MM.1S (cell line): ENCODE measurements around the gene CPT1A.

Experiments
- DNase-seq: peaks from one replicate; pipeline ENCODE4 v3.0.0-alpha.2; 2015
- H2AFZ ChIP-seq: fragments of 300-600 bp; sonication (generic); 2 replicates; pipeline ENCODE4 v1.6.0; 2016; ENCODE audit warnings: antibody characterized with exemption, low read length
- H3F3A ChIP-seq: fragments of 300-600 bp; sonication (generic); 2 replicates; pipeline ENCODE4 v1.6.1; 2016; ENCODE audit warnings: mild to moderate bottlenecking, antibody characterized with exemption, low read length, moderate library complexity, mixed read lengths; ENCODE audit not compliant: insufficient read depth
- H3K27ac ChIP-seq: fragments of 300-600 bp; sonication (generic); 2 replicates; pipeline ENCODE4 v1.5.1; 2016; ENCODE audit warnings: mild to moderate bottlenecking, low read length
- H3K27me3 ChIP-seq: fragments of 300-600 bp; sonication (generic); replicated peaks from 2 replicates; pipeline ENCODE4 v1.6.0; 2016; ENCODE audit warnings: low read length; ENCODE audit not compliant: insufficient read depth
- H3K36me3 ChIP-seq: fragments of 300-600 bp; sonication (generic); replicated peaks from 2 replicates; pipeline ENCODE4 v1.6.1; 2016; ENCODE audit warnings: mild to moderate bottlenecking, low read length, mixed read lengths; ENCODE audit not compliant: insufficient read depth
- H3K4me1 ChIP-seq: fragments of 300-600 bp; sonication (generic); 2 replicates; pipeline ENCODE4 v1.6.1; 2016; ENCODE audit warnings: low read length, mixed read lengths
- H3K4me2 ChIP-seq: fragments of 300-600 bp; sonication (generic); 2 replicates; pipeline ENCODE4 v1.6.0; 2016; ENCODE audit warnings: low read depth, low read length
- H3K4me3 ChIP-seq: fragments of 300-600 bp; sonication (generic); 2 replicates; pipeline ENCODE4 v1.5.1; 2016; ENCODE audit warnings: low read length, mixed read lengths
- H3K79me2 ChIP-seq: fragments of 300-600 bp; sonication (generic); 2 replicates; pipeline ENCODE4 v1.6.1; 2016; ENCODE audit warnings: mixed run types, low read length, mixed read lengths
- H3K9ac ChIP-seq: fragments of 300-600 bp; sonication (generic); 2 replicates; pipeline ENCODE4 v1.6.1; 2016; ENCODE audit warnings: low read length, mixed read lengths
- H3K9me2 ChIP-seq: fragments of 300-600 bp; sonication (generic); replicated peaks from 2 replicates; pipeline ENCODE4 v1.6.1; 2016; ENCODE audit warnings: mild to moderate bottlenecking, low read length, mixed read lengths; ENCODE audit not compliant: insufficient read depth
- H3K9me3 ChIP-seq: fragments of 300-600 bp; sonication (generic); replicated peaks from 2 replicates; pipeline ENCODE4 v1.6.1; 2016; ENCODE audit warnings: mild to moderate bottlenecking, low read length, mixed read lengths; ENCODE audit not compliant: insufficient read depth
- H4K20me1 ChIP-seq: fragments of 300-600 bp; sonication (generic); 2 replicates; pipeline ENCODE4 v1.6.1; 2016; ENCODE audit warnings: mild to moderate bottlenecking, low read length, moderate library complexity, mixed read lengths; ENCODE audit not compliant: insufficient read depth
- CTCF ChIP-seq: fragments of 300-600 bp; sonication (generic); IDR thresholded peaks from 2 replicates; pipeline ENCODE4 v1.5.1; 2016; ENCODE audit warnings: antibody characterized with exemption, low read length, mixed read lengths
- EZH2 ChIP-seq: fragments of 300-600 bp; sonication (generic); optimal IDR thresholded peaks from 2 replicates; pipeline ENCODE3; 2017; ENCODE audit warnings: low read depth, mild to moderate bottlenecking, antibody characterized with exemption, low read length, mixed read lengths
- EZH2phosphoT487 ChIP-seq: fragments of 300-600 bp; sonication (generic); IDR thresholded peaks from 2 replicates; pipeline ENCODE4 v1.6.1; 2018; ENCODE audit warnings: antibody characterized with exemption, low read length

Gene CPT1A

GRCh38 chr11:68783216-68783821 lies 58.4 kb downstream of the CPT1A start:
- no peak for DNase-seq
- Histone ChIP-seq H3K4me3 (no peak overlapping the region), H3K9me3 (no peaks in the 10 kb centered on the region), H3K4me2 (no peak overlapping the region), H3K4me1 (no peaks in the 10 kb centered on the region), H3K27ac (no peak overlapping the region), H3K36me3 (no peaks in the 10 kb centered on the region; the same call in 1 of the 2 replicates), H3K9me2 (no peaks in the 10 kb centered on the region), H3K79me2 (no peaks in the 10 kb centered on the region), H3F3A (no peaks in the 10 kb centered on the region), H3K27me3 (no peaks in the 10 kb centered on the region), H4K20me1 (no peaks in the 10 kb centered on the region), H3K9ac (no peak overlapping the region), H2AFZ (no peak overlapping the region)
- TF ChIP-seq EZH2 (no peak), EZH2phosphoT487 (no peak), CTCF (no peak)

- Histone ChIP-seq H3K79me2 (no peaks in the 10 kb centered on the region), H2AFZ (no peak overlapping the region), H3K4me3 (no peak overlapping the region), H3K4me1 (no peaks in the 10 kb centered on the region), H3K4me2 (no peak overlapping the region), H3K27ac (no peak overlapping the region), H3F3A (no peaks in the 10 kb centered on the region), H4K20me1 (no peaks in the 10 kb centered on the region), H3K9ac (no peak overlapping the region), H3K9me2 (no peaks in the 10 kb centered on the region), H3K9me3 (no peaks in the 10 kb centered on the region), H3K27me3 (no peaks in the 10 kb centered on the region), H3K36me3 (no peaks in the 10 kb centered on the region; the same call in 1 of the 2 replicates)
- TF ChIP-seq EZH2phosphoT487 (no peak), CTCF (no peak), EZH2 (no peak)
- no peak for DNase-seq
Observed at GRCh38 chr11:68782711-68783110, 59.0 kb downstream of the CPT1A start.

- Histone ChIP-seq H3K9me3 (no peaks in the 10 kb centered on the region), H3K9ac (no peak overlapping the region), H2AFZ (no peak overlapping the region), H3K27ac (no peak overlapping the region), H4K20me1 (no peaks in the 10 kb centered on the region), H3K4me1 (no peaks in the 10 kb centered on the region), H3F3A (no peaks in the 10 kb centered on the region), H3K36me3 (no peaks in the 10 kb centered on the region; the same call in 1 of the 2 replicates), H3K27me3 (no peaks in the 10 kb centered on the region), H3K4me2 (no peak overlapping the region), H3K4me3 (no peak overlapping the region), H3K9me2 (no peaks in the 10 kb centered on the region), H3K79me2 (no peaks in the 10 kb centered on the region)
- no peak for DNase-seq
- TF ChIP-seq EZH2 (no peak), EZH2phosphoT487 (no peak), CTCF (no peak)
Observed at GRCh38 chr11:68780829-68781228, 60.9 kb downstream of the CPT1A start.
